Caco-2 (cell line): Measurements from ENCODE around the gene E2F4. TPM values are rescaled to one million over a fixed set of nuclear protein-coding genes. Genes with fewer than 3 reads are reported as not detected.

Experiments
- BruUV-seq: library from RNA; stranded (reverse); fragments of 400-500 nt; replicated peaks from 2 replicates; lab custom pipeline; 2021; lab: Mats Ljungman, UMichigan
- CTCF ChIA-PET: fragments of 300-600 bp; sonication (Branson Sonifier 250); formaldehyde crosslinking; loops from one replicate; lab custom pipeline; 2022; ENCODE audit warnings: antibody characterized with exemption; lab: Charles Lee
- POLR2A ChIA-PET: fragments of 300-600 bp; sonication (Branson Sonifier 250); formaldehyde crosslinking; loops from one replicate; lab custom pipeline; 2022; ENCODE audit warnings: antibody characterized with exemption; lab: Charles Lee
- DNase-seq, 2 experiments: peaks; one replicate each; pipeline versions ENCODE4 v3.0.0 to v3.0.0-alpha.2; 2020 to 2022
- H3K27me3 ChIP-seq: replicated peaks from 2 replicates; pipeline ENCODE4 v1.6.0; 2011; ENCODE audit warnings: low read length; ENCODE audit not compliant: control insufficient read depth, insufficient read depth
- H3K36me3 ChIP-seq: 2 replicates; pipeline ENCODE4 v1.5.1; 2011; ENCODE audit warnings: low read length; ENCODE audit not compliant: control insufficient read depth, insufficient read depth
- H3K4me1 ChIP-seq: fragments of 250-450 bp; sonication (Bioruptor Pico); 2 replicates; pipeline ENCODE4 v1.5.1; 2020; ENCODE audit warnings: mild to moderate bottlenecking
- H3K4me3 ChIP-seq: 2 replicates; pipeline ENCODE4 v1.5.1; 2011; ENCODE audit warnings: low read depth, mild to moderate bottlenecking, control low read depth, low read length
- H3K9me3 ChIP-seq: fragments of 250-450 bp; sonication (Bioruptor Pico); 2 replicates; pipeline ENCODE4 v1.5.1; 2020; ENCODE audit warnings: mild to moderate bottlenecking, moderate library complexity
- H3K27ac Mint-ChIP-seq: one replicate; pipeline ENCODE4 v1.8.0; 2022; ENCODE audit warnings: mixed read lengths; ENCODE audit not compliant: unreplicated experiment
- H3K27me3 Mint-ChIP-seq: one replicate; pipeline ENCODE4 v1.8.0; 2022; ENCODE audit warnings: mixed read lengths; ENCODE audit not compliant: insufficient read depth, unreplicated experiment
- H3K36me3 Mint-ChIP-seq: one replicate; pipeline ENCODE4 v1.8.0; 2022; ENCODE audit warnings: mild to moderate bottlenecking, mixed read lengths; ENCODE audit not compliant: insufficient read depth, unreplicated experiment
- H3K4me1 Mint-ChIP-seq: one replicate; pipeline ENCODE4 v1.8.0; 2022; ENCODE audit warnings: low read depth, mixed read lengths; ENCODE audit not compliant: unreplicated experiment
- H3K4me3 Mint-ChIP-seq: one replicate; pipeline ENCODE4 v1.8.0; 2022; ENCODE audit warnings: mild to moderate bottlenecking, moderate library complexity, mixed read lengths; ENCODE audit not compliant: unreplicated experiment
- H3K9me3 Mint-ChIP-seq: one replicate; pipeline ENCODE4 v1.8.0; 2022; ENCODE audit warnings: mixed read lengths; ENCODE audit not compliant: unreplicated experiment
- intact Hi-C: fragments of 100-400 bp; cut with micrococcal nuclease; formaldehyde crosslinking; loops from one replicate; pipeline ENCODE4 v1.10.0; 2022; ENCODE audit not compliant: unreplicated experiment
- total RNA-seq: library from RNA; stranded (reverse); gene quantifications from 2 replicates; pipeline ENCODE4 v1.2.3, GENCODE V29; 2022
- TF ChIP-seq, protein P1 (sequence below), 2 experiments: fragments of 200-600 bp in 1 of 2; IDR thresholded peaks; 1 replicate in 1 of 2; 2 replicates in 1 of 2; pipeline versions ENCODE4 v1.5.1 to v1.8.0; 2011 to 2022; ENCODE audit warnings: antibody characterized with exemption in 1 of 2, control low read depth in 1 of 2, inconsistent platforms in 1 of 2, low read depth in 1 of 2, low read length in 1 of 2, mild to moderate bottlenecking in 1 of 2, moderate library complexity in 1 of 2; ENCODE audit not compliant: insufficient read depth in 1 of 2, severe bottlenecking in 1 of 2, unreplicated experiment in 1 of 2

E2F4 gene
- total RNA-seq, 1 experiment from 2014 or later: 115 TPM

DNA sequence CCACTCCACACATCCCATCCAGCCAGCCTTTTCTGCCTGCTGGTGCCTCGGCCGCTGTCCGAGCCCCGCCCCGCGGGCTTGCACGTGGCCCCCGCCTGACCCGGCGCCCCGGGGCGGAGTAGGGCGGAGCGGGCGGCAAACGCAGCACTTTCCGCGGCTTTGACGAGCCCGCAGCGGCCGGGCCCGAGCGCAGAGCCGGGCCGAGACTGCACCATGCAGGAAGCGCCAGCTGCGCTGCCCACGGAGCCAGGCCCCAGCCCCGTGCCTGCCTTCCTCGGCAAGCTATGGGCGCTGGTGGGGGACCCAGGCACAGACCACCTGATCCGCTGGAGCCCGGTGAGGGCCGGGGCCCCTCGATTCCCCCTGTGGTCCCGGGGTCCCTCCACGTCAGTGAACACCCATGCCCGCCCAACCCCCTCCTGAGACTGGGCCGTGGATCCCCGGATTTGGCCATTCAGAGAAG lies 27.3 kb upstream of the E2F4 start, which contains the start of gene HSF4:
Gene HSF4 (plus strand): TSS at position 147 of the 463 bp plus-strand sequence. CDS start 67 bp downstream, at position 214.
- Mint-ChIP-seq H3K27me3 (no peaks in the 10 kb centered on the region), H3K27ac (no peak within 1 kb of the TSS), H3K36me3 (peaks cover 19% of the 10 kb centered on the region), H3K4me3 (no peak within 1 kb of the TSS), H3K4me1 (peaks cover 7% of the 10 kb centered on the region), H3K9me3 (no peaks in the 10 kb centered on the region)
- DNase-seq: no peak
- intact Hi-C loops: no loop called here
- TF ChIP-seq, protein P1, sequence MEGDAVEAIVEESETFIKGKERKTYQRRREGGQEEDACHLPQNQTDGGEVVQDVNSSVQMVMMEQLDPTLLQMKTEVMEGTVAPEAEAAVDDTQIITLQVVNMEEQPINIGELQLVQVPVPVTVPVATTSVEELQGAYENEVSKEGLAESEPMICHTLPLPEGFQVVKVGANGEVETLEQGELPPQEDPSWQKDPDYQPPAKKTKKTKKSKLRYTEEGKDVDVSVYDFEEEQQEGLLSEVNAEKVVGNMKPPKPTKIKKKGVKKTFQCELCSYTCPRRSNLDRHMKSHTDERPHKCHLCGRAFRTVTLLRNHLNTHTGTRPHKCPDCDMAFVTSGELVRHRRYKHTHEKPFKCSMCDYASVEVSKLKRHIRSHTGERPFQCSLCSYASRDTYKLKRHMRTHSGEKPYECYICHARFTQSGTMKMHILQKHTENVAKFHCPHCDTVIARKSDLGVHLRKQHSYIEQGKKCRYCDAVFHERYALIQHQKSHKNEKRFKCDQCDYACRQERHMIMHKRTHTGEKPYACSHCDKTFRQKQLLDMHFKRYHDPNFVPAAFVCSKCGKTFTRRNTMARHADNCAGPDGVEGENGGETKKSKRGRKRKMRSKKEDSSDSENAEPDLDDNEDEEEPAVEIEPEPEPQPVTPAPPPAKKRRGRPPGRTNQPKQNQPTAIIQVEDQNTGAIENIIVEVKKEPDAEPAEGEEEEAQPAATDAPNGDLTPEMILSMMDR (IDR thresholded peaks at IDR 0.05; ENCODE audit: insufficient read depth in 1 of 2, low read depth in 1 of 2, low read length in 1 of 2, severe bottlenecking in 1 of 2, unreplicated experiment in 1 of 2): no peak
- no peaks in the 10 kb centered on the region for H3K9me3 ChIP-seq
- CTCF ChIA-PET: interaction anchor here (0.6 kb wide), 1 partner anchor 82 kb away, joined by 3 read pairs; no protein-coding TSS in a partner anchor
- no peaks in the 10 kb centered on the region for H3K36me3 ChIP-seq
- H3K4me3 ChIP-seq: no peak within 1 kb of the TSS
- BruUV-seq: no TSS peak
- H3K27me3 ChIP-seq: no peaks in the 10 kb centered on the region
- POLR2A ChIA-PET: no interaction called here
- peaks cover 11% of the 10 kb centered on the region for H3K4me1 ChIP-seq

DNA sequence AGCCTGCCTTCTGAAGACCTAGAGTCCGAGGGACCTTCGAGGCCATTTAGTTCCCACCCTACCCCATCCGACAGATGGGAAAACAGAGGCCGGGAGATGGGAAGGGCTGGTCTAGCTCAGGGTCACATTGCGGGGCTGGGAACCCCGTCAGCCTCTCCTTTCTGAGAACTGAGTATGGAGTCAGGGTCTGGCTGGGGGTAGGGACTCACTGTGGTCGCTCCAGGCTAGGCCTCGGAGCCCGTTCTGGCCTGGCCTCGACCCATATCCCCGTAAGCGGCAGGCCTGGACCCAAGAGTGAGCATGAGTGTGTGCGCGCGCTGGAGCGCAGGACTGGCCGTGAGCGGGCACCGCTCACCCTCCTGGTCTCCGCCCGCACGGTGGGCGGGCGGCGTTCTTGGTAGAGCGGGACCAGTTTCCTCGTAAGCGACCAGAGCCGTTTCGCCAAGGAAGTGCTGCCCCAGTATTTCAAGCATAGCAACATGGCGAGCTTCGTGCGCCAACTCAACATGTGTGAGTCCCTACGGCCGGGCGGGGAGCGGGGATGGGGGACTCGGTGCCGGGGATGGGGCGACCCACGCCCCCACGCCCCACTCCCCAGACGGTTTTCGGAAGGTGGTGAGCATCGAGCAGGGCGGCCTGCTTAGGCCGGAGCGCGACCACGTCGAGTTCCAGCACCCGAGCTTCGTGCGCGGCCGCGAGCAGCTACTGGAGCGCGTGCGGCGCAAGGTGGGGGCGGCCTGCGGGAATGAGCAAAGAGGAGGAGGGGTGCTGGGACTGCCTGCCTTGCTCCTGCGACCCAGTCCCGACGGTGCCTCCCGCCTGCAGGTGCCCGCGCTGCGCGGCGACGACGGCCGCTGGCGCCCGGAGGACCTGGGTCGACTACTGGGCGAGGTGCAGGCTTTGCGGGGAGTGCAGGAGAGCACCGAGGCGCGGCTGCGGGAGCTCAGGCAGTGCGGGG lies 26.6 kb upstream of the E2F4 start:
- DNase-seq: no peak
- Histone ChIP-seq H3K4me3 (no peak overlapping the region), H3K27me3 (no peaks in the 10 kb centered on the region), H3K4me1 (peaks cover 14% of the 10 kb centered on the region), H3K36me3 (no peaks in the 10 kb centered on the region), H3K9me3 (no peaks in the 10 kb centered on the region)
- ChIA-PET POLR2A (no interaction called here), CTCF (interaction anchor here (0.6 kb wide), 2 partner anchors 81 to 222 kb away, joined by 3 to 8 read pairs; no protein-coding TSS in a partner anchor)
- Mint-ChIP-seq H3K27ac (no peak overlapping the region), H3K36me3 (peaks cover 13% of the 10 kb centered on the region), H3K4me1 (peaks cover 7% of the 10 kb centered on the region), H3K4me3 (no peak overlapping the region), H3K9me3 (no peaks in the 10 kb centered on the region), H3K27me3 (no peaks in the 10 kb centered on the region)
- intact Hi-C loops: no loop called here
- TF ChIP-seq, protein P1 (IDR thresholded peaks at IDR 0.05; ENCODE audit: insufficient read depth in 1 of 2, low read depth in 1 of 2, low read length in 1 of 2, severe bottlenecking in 1 of 2, unreplicated experiment in 1 of 2): no peak
- BruUV-seq: no TSS peak

DNA sequence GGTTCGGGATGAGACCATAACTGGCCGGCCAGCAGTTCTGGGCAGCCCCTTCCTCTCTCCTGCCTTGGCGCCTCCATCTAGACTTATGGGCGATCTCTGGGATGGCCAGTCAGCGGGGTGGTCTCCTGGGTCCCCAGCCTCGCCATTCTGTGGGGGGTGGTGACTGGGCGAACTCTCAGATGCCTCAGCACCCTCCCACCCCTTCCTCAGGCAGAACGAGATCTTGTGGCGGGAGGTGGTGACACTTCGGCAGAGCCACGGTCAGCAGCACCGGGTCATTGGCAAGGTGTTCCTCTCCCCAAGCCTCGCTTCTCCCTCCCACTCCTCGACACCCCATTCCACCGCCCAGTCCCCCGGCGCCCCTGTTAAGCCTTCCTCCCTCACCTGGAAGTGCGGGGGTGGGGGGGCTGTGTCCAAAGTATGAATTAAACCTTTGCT lies 25.8 kb upstream of the E2F4 start:
- Histone ChIP-seq H3K9me3 (no peaks in the 10 kb centered on the region), H3K4me3 (no peak overlapping the region), H3K4me1 (peaks cover 19% of the 10 kb centered on the region), H3K27me3 (no peaks in the 10 kb centered on the region), H3K36me3 (no peaks in the 10 kb centered on the region)
- H3K4me3 Mint-ChIP-seq: no peak overlapping the region
- no peaks in the 10 kb centered on the region for H3K27me3 Mint-ChIP-seq
- no peaks in the 10 kb centered on the region for H3K9me3 Mint-ChIP-seq
- intact Hi-C loops: no loop called here
- H3K36me3 Mint-ChIP-seq: peaks cover 11% of the 10 kb centered on the region
- no peak overlapping the region for H3K27ac Mint-ChIP-seq
- peaks cover 12% of the 10 kb centered on the region for H3K4me1 Mint-ChIP-seq
- ChIA-PET POLR2A (no interaction called here), CTCF (no interaction called here)
- DNase-seq: no peak
- BruUV-seq: no TSS peak
- TF ChIP-seq, protein P1 (IDR thresholded peaks at IDR 0.05; ENCODE audit: insufficient read depth in 1 of 2, low read depth in 1 of 2, low read length in 1 of 2, severe bottlenecking in 1 of 2, unreplicated experiment in 1 of 2): no peak
